ENCODE results near the gene SAMSN1. TPM values are rescaled to one million over a fixed set of nuclear protein-coding genes. Genes with fewer than 3 reads are reported as not detected.

The SAMSN1 gene
- polyA plus RNA-seq, 3 donors from 2014 or later = 15.4 to 21.0 (median 19.6) TPM

- peak overlapping the region; percentile 90 to 100 (median 98) for H3K27ac Mint-ChIP-seq
- peaks cover 9 to 11% (median 10%) of the 10 kb centered on the region in 3 donors for H3K36me3 Mint-ChIP-seq
- H3K9me3 Mint-ChIP-seq = peaks cover 0 to 3% (median 0%) of the 10 kb centered on the region in 6 donors
- H3K4me1 Mint-ChIP-seq = peaks cover 47 to 61% of the 10 kb centered on the region in 2 donors
- peak; percentile 67 to 84 (median 78) for DNase-seq
- peaks cover 0 to 12% (median 9%) of the 10 kb centered on the region in 3 donors for H3K27me3 Mint-ChIP-seq (ENCODE audit: low read depth in 3 of 3)
- H3K4me3 Mint-ChIP-seq = peak overlapping the region; percentile 61 to 92 (median 71)
These were observed 12.4 kb downstream of the SAMSN1 start for GRCh38 chr21:14533499-14534428.

- peaks cover 53 to 70% of the 10 kb centered on the region in 2 donors for H3K4me1 Mint-ChIP-seq
- DNase-seq = no peak
- peak overlapping the region in 1 of 5 donors; percentile 42 for H3K4me3 Mint-ChIP-seq
- H3K27me3 Mint-ChIP-seq (ENCODE audit: low read depth in 3 of 3) = peaks cover 0 to 13% (median 12%) of the 10 kb centered on the region in 3 donors
- H3K27ac Mint-ChIP-seq = peak overlapping the region in 5 of 6 donors; percentile 55 to 92 (median 78)
- H3K36me3 Mint-ChIP-seq = peaks cover 5 to 7% (median 6%) of the 10 kb centered on the region in 3 donors
- H3K9me3 Mint-ChIP-seq = peaks cover 0 to 3% (median 0%) of the 10 kb centered on the region in 6 donors
These were observed 14.3 kb downstream of the SAMSN1 start for GRCh38 chr21:14531757-14532316.

GRCh38 chr21:14530592-14530991 is 15.5 kb downstream of the SAMSN1 start:
- Mint-ChIP-seq H3K4me1 (peaks cover 53 to 66% of the 10 kb centered on the region in 2 donors), H3K27ac (peak overlapping the region in 1 of 6 donors; percentile 58), H3K27me3 (ENCODE audit: low read depth in 3 of 3) (peaks cover 0 to 13% (median 12%) of the 10 kb centered on the region in 3 donors), H3K4me3 (no peak overlapping the region), H3K36me3 (peaks cover 0 to 6% (median 3%) of the 10 kb centered on the region in 3 donors), H3K9me3 (peaks cover 0 to 3% (median 0%) of the 10 kb centered on the region in 6 donors)
- no peak for DNase-seq

- H3K9me3 Mint-ChIP-seq = no peaks in the 10 kb centered on the region
- peak overlapping the region in 4 of 5 donors; percentile 18 to 64 (median 25) for H3K4me3 Mint-ChIP-seq
These were observed 17.3 kb downstream of the SAMSN1 start for GRCh38 chr21:14528815-14529214.

GRCh38 chr21:14527696-14528652 is 18.1 kb downstream of the SAMSN1 start:
- peaks cover 0 to 4% (median 4%) of the 10 kb centered on the region in 3 donors for H3K27me3 Mint-ChIP-seq (ENCODE audit: low read depth in 3 of 3)
- peak overlapping the region in 5 of 6 donors; percentile 44 to 85 (median 78) for H3K27ac Mint-ChIP-seq
- peaks cover 41 to 64% of the 10 kb centered on the region in 2 donors for H3K4me1 Mint-ChIP-seq
- DNase-seq = no peak
- H3K9me3 Mint-ChIP-seq = no peaks in the 10 kb centered on the region
- peak overlapping the region in 4 of 5 donors; percentile 58 to 81 (median 73) for H3K4me3 Mint-ChIP-seq
- peaks cover 0 to 3% (median 0%) of the 10 kb centered on the region in 3 donors for H3K36me3 Mint-ChIP-seq

More at GRCh38 chr21:14528815-14529214, 17.3 kb downstream of the SAMSN1 start:
- Mint-ChIP-seq H3K4me1 (peaks cover 38 to 63% of the 10 kb centered on the region in 2 donors), H3K36me3 (peaks cover 0 to 3% (median 0%) of the 10 kb centered on the region in 3 donors), H3K27me3 (ENCODE audit: low read depth in 3 of 3) (peaks cover 0 to 6% (median 5%) of the 10 kb centered on the region in 3 donors), H3K27ac (peak overlapping the region in 2 of 6 donors; percentile 82 to 84)
- DNase-seq = no peak

- Mint-ChIP-seq H3K27ac (peak overlapping the region in 5 of 6 donors; percentile 44 to 85 (median 78)), H3K4me1 (peaks cover 41 to 66% of the 10 kb centered on the region in 2 donors), H3K36me3 (peaks cover 0 to 3% (median 0%) of the 10 kb centered on the region in 3 donors), H3K9me3 (no peaks in the 10 kb centered on the region), H3K4me3 (peak overlapping the region; percentile 30 to 81 (median 72)), H3K27me3 (ENCODE audit: low read depth in 3 of 3) (peaks cover 0 to 4% (median 4%) of the 10 kb centered on the region in 3 donors)
- peak in 1 of 3 donors; percentile 38 for DNase-seq
These were observed 19.0 kb downstream of the SAMSN1 start for GRCh38 chr21:14526836-14527695.

- peak overlapping the region in 3 of 5 donors; percentile 10 to 81 (median 72) for H3K4me3 Mint-ChIP-seq
- H3K9me3 Mint-ChIP-seq = no peaks in the 10 kb centered on the region
- DNase-seq = no peak
- H3K36me3 Mint-ChIP-seq = peaks cover 0 to 3% (median 0%) of the 10 kb centered on the region in 3 donors
- H3K4me1 Mint-ChIP-seq = peaks cover 42 to 70% of the 10 kb centered on the region in 2 donors
- peak overlapping the region in 4 of 6 donors; percentile 46 to 82 (median 74) for H3K27ac Mint-ChIP-seq
- peaks cover 0 to 4% (median 4%) of the 10 kb centered on the region in 3 donors for H3K27me3 Mint-ChIP-seq (ENCODE audit: low read depth in 3 of 3)
These were observed 19.9 kb downstream of the SAMSN1 start for GRCh38 chr21:14526199-14526598.

- peak overlapping the region; percentile 65 to 89 (median 76) for H3K4me3 Mint-ChIP-seq
- H3K36me3 Mint-ChIP-seq = peaks cover 0 to under 1% (median 0%) of the 10 kb centered on the region in 3 donors
- peak overlapping the region; percentile 71 to 94 (median 80) for H3K27ac Mint-ChIP-seq
- no peaks in the 10 kb centered on the region for H3K9me3 Mint-ChIP-seq
- DNase-seq = peak; percentile 31 to 64 (median 63)
- H3K27me3 Mint-ChIP-seq (ENCODE audit: low read depth in 3 of 3) = peaks cover 0 to 4% (median 4%) of the 10 kb centered on the region in 3 donors
- H3K4me1 Mint-ChIP-seq = peaks cover 39 to 72% of the 10 kb centered on the region in 2 donors
These were observed 22.9 kb downstream of the SAMSN1 start for GRCh38 chr21:14523234-14523633.

- Mint-ChIP-seq H3K36me3 (peaks cover 5% of the 10 kb centered on the region in 3 donors), H3K4me3 (peak overlapping the region in 4 of 5 donors; percentile 65 to 89 (median 74)), H3K9me3 (no peaks in the 10 kb centered on the region), H3K27ac (peak overlapping the region in 4 of 6 donors; percentile 75 to 94 (median 85)), H3K4me1 (peaks cover 38 to 67% of the 10 kb centered on the region in 2 donors), H3K27me3 (ENCODE audit: low read depth in 3 of 3) (peaks cover 0 to 4% (median 2%) of the 10 kb centered on the region in 3 donors)
- no peak for DNase-seq
These were observed 23.4 kb downstream of the SAMSN1 start for GRCh38 chr21:14522736-14523135.

- Mint-ChIP-seq H3K27ac (peak overlapping the region in 5 of 6 donors; percentile 68 to 89 (median 73)), H3K9me3 (no peaks in the 10 kb centered on the region), H3K4me1 (peaks cover 26 to 51% of the 10 kb centered on the region in 2 donors), H3K27me3 (ENCODE audit: low read depth in 3 of 3) (peaks cover 0 to 2% (median 0%) of the 10 kb centered on the region in 3 donors), H3K36me3 (peaks cover 21 to 23% (median 22%) of the 10 kb centered on the region in 3 donors), H3K4me3 (peak overlapping the region; percentile 47 to 78 (median 72))
- no peak for DNase-seq
These were observed 25.6 kb downstream of the SAMSN1 start for GRCh38 chr21:14520535-14520934.

GRCh38 chr21:14519000-14519399 is 27.1 kb downstream of the SAMSN1 start:
- Mint-ChIP-seq H3K4me3 (no peak overlapping the region), H3K9me3 (no peaks in the 10 kb centered on the region), H3K27ac (no peak overlapping the region), H3K27me3 (ENCODE audit: low read depth in 3 of 3) (peaks cover 0 to 2% (median 0%) of the 10 kb centered on the region in 3 donors), H3K36me3 (peaks cover 32 to 38% (median 32%) of the 10 kb centered on the region in 3 donors), H3K4me1 (peaks cover 23 to 39% of the 10 kb centered on the region in 2 donors)
- DNase-seq = no peak

Measured in immature natural killer cell (primary cell).